Nephron (organoid): ENCODE results near the gene LAMA3.

Experiments used
- H3K27ac Mint-ChIP-seq, 3 experiments: 2 replicates each; pipeline ENCODE4 v1.8.0; 2020; ENCODE audit warnings: mixed read lengths in 3 of 3, mild to moderate bottlenecking in 2 of 3, moderate library complexity in 1 of 3
- H3K27me3 Mint-ChIP-seq: 2 replicates; pipeline ENCODE4 v1.8.0; 2021; ENCODE audit warnings: low read depth, mild to moderate bottlenecking, moderate library complexity, mixed read lengths
- H3K36me3 Mint-ChIP-seq: 2 replicates; pipeline ENCODE4 v1.8.0; 2020; ENCODE audit warnings: low read depth, mixed read lengths
- H3K4me1 Mint-ChIP-seq: 2 replicates; pipeline ENCODE4 v1.8.0; 2020; ENCODE audit warnings: mixed read lengths
- H3K4me3 Mint-ChIP-seq, 3 experiments: 2 replicates each; pipeline ENCODE4 v1.8.0; 2020; ENCODE audit warnings: mild to moderate bottlenecking in 3 of 3, mixed read lengths in 3 of 3, moderate library complexity in 2 of 3
- H3K9me3 Mint-ChIP-seq: 2 replicates; pipeline ENCODE4 v1.8.0; 2020; ENCODE audit warnings: mixed read lengths
- TF ChIP-seq, protein P1 (sequence below), 3 experiments: fragments of 200-600 bp; sonication (generic); IDR thresholded peaks; one replicate each; pipeline ENCODE4 v1.5.0; 2021; ENCODE audit warnings: antibody characterized with exemption in 3 of 3; ENCODE audit not compliant: unreplicated experiment in 3 of 3

LAMA3 gene

DNA sequence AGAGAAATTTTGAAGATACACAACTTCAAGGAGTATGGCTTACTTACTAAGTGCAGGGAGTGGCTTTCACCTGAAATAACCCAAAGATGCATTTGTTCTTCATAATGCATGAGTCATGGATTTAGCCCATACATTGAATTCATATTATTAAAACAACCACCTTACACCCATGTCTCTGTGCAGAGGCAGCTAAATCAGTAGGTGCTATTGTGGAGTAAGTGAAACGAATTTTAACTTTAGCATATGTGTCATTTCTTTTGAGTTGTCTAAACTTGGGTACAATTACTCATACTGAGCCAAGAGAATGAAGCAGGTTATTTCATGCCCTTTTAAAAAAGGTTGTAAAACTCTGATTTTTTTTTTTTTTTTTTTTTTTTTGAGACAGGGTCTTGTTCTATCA, 15.5 kb upstream of the LAMA3 start:
- H3K4me3 Mint-ChIP-seq: no peak overlapping the region
- TF ChIP-seq, protein P1, sequence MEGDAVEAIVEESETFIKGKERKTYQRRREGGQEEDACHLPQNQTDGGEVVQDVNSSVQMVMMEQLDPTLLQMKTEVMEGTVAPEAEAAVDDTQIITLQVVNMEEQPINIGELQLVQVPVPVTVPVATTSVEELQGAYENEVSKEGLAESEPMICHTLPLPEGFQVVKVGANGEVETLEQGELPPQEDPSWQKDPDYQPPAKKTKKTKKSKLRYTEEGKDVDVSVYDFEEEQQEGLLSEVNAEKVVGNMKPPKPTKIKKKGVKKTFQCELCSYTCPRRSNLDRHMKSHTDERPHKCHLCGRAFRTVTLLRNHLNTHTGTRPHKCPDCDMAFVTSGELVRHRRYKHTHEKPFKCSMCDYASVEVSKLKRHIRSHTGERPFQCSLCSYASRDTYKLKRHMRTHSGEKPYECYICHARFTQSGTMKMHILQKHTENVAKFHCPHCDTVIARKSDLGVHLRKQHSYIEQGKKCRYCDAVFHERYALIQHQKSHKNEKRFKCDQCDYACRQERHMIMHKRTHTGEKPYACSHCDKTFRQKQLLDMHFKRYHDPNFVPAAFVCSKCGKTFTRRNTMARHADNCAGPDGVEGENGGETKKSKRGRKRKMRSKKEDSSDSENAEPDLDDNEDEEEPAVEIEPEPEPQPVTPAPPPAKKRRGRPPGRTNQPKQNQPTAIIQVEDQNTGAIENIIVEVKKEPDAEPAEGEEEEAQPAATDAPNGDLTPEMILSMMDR (IDR thresholded peaks at IDR 0.05; ENCODE audit: unreplicated experiment in 3 of 3): no peak
- H3K4me1 Mint-ChIP-seq: no peaks in the 10 kb centered on the region
- H3K9me3 Mint-ChIP-seq: no peaks in the 10 kb centered on the region
- peaks cover 18% of the 10 kb centered on the region for H3K27me3 Mint-ChIP-seq
- H3K36me3 Mint-ChIP-seq: no peaks in the 10 kb centered on the region
- no peak overlapping the region for H3K27ac Mint-ChIP-seq

GRCh38 chr18:23675236-23675635, 14.0 kb upstream of the LAMA3 start:
- TF ChIP-seq, protein P1 (IDR thresholded peaks at IDR 0.05; ENCODE audit: unreplicated experiment in 3 of 3): no peak
- Mint-ChIP-seq H3K27ac (no peak overlapping the region), H3K36me3 (no peaks in the 10 kb centered on the region), H3K4me1 (no peaks in the 10 kb centered on the region), H3K9me3 (no peaks in the 10 kb centered on the region), H3K27me3 (peaks cover 10% of the 10 kb centered on the region), H3K4me3 (no peak overlapping the region)

DNA sequence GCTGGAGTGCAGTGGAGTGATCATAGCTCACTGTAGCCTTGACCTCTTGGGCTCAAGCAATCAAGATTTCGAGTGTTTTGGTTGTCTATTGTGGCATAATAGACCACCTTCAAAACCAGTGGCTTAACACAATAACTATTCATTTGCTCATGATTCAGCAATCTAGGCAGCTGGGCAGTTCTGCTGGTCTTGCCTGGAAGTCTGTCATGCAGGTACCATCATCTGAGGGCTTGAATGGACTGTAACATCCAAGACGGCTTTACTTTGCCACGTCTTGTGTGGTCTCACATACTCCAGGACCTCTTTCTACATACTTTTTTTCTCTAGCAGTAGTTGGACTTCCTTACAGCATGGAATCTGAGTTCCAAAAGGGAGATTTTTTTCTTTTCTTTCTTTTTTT, 13.4 kb upstream of the LAMA3 start:
- Mint-ChIP-seq H3K9me3 (no peaks in the 10 kb centered on the region), H3K36me3 (no peaks in the 10 kb centered on the region), H3K4me1 (no peaks in the 10 kb centered on the region), H3K4me3 (no peak overlapping the region), H3K27me3 (peaks cover 17% of the 10 kb centered on the region), H3K27ac (no peak overlapping the region)
- TF ChIP-seq, protein P1 (IDR thresholded peaks at IDR 0.05; ENCODE audit: unreplicated experiment in 3 of 3): no peak

GRCh38 chr18:23682045-23682444, 7.2 kb upstream of the LAMA3 start:
- Mint-ChIP-seq H3K36me3 (no peaks in the 10 kb centered on the region), H3K4me1 (peaks cover 7% of the 10 kb centered on the region), H3K4me3 (no peak overlapping the region), H3K27ac (no peak overlapping the region), H3K27me3 (peaks cover 66% of the 10 kb centered on the region), H3K9me3 (no peaks in the 10 kb centered on the region)
- TF ChIP-seq, protein P1 (IDR thresholded peaks at IDR 0.05; ENCODE audit: unreplicated experiment in 3 of 3): no peak

- no peak overlapping the region for H3K4me3 Mint-ChIP-seq
- peaks cover 7% of the 10 kb centered on the region for H3K4me1 Mint-ChIP-seq
- no peaks in the 10 kb centered on the region for H3K36me3 Mint-ChIP-seq
- no peak overlapping the region for H3K27ac Mint-ChIP-seq
- no peaks in the 10 kb centered on the region for H3K9me3 Mint-ChIP-seq
- peaks cover 70% of the 10 kb centered on the region for H3K27me3 Mint-ChIP-seq
- TF ChIP-seq, protein P1 (IDR thresholded peaks at IDR 0.05; ENCODE audit: unreplicated experiment in 3 of 3): no peak
These were observed 6.8 kb upstream of the LAMA3 start for GRCh38 chr18:23682472-23682871.

DNA sequence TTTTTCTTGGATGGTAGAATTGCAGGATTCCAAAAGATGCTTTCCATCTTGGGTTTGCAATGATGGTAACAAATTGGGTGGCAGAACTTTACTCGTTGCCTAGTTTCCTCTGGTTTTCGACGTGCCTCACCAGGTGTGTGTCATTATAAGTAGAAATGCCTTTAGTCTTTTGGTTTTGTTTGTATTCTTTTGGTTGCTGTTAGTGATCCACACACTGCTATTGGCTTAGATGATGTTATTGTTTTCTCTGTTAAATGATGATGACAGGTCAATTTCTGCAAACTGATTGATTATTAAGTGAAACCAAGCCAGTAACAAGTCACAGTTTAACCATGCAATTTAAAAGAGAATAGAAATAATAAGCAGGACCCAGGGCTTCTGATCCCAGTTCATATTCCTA, 6.1 kb upstream of the LAMA3 start:
- Mint-ChIP-seq H3K4me1 (peaks cover 7% of the 10 kb centered on the region), H3K36me3 (no peaks in the 10 kb centered on the region), H3K27me3 (peaks cover 77% of the 10 kb centered on the region), H3K27ac (no peak overlapping the region), H3K9me3 (no peaks in the 10 kb centered on the region), H3K4me3 (no peak overlapping the region)
- TF ChIP-seq, protein P1 (IDR thresholded peaks at IDR 0.05; ENCODE audit: unreplicated experiment in 3 of 3): no peak
